ENCODE data around the gene A2M.

Gene A2M

DNA sequence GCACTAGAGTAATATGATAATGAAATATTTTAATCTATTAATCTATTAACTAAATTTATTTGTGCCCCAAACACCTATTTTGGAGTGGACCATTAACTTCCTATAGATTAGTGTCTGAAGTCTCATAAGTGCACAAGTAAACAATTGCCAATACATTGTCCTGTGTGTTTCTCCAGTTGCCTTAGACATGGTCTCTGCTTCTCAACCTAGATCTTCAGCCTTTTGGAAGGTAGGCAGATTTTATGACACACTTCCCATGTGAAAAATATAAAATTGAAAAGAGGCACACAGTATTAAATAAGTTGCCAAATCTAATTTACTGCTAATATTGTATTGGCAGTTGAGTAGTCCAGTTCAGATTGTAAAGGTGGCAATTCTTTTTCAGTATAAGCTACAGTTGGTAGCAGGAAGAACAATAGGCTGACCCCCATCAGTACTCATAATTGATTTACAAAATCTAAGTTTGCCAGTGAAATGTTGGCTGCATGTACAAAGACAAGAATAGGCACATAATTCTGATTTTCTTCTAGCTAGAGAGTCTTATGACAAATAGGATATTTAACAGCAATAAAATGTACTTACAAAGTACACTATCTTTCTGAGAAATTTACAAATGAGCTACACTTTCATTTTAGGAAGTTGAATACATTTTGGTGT, 10.8 kb downstream of the A2M start:
- TF ChIP-seq, protein P1, sequence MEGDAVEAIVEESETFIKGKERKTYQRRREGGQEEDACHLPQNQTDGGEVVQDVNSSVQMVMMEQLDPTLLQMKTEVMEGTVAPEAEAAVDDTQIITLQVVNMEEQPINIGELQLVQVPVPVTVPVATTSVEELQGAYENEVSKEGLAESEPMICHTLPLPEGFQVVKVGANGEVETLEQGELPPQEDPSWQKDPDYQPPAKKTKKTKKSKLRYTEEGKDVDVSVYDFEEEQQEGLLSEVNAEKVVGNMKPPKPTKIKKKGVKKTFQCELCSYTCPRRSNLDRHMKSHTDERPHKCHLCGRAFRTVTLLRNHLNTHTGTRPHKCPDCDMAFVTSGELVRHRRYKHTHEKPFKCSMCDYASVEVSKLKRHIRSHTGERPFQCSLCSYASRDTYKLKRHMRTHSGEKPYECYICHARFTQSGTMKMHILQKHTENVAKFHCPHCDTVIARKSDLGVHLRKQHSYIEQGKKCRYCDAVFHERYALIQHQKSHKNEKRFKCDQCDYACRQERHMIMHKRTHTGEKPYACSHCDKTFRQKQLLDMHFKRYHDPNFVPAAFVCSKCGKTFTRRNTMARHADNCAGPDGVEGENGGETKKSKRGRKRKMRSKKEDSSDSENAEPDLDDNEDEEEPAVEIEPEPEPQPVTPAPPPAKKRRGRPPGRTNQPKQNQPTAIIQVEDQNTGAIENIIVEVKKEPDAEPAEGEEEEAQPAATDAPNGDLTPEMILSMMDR (IDR thresholded peaks at IDR 0.05; ENCODE audit: low read depth, low read length): no peak
- no peak overlapping the region for H3K4me3 ChIP-seq (ENCODE audit: low read depth, low read length)

DNA sequence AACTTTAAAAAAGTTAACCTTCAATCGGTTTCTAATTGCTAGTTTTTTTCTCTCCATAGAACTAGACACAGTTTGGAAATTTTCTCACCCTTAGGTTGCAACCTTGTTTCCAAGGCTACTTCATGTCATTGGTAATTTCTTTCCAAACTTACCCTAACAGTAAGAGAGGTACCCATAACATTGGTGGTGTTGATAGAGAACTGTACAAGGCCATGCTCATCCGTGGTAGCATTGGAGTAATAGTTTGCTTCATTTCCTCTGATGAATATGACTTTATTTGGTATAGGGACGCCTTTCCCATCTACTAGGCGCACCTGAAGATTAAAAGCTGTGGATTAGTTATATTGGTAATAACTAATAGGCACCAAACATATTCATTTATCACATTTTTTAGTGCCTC, 11.6 kb downstream of the A2M start:
- no peak overlapping the region for H3K4me3 ChIP-seq (ENCODE audit: low read depth, low read length)
- TF ChIP-seq, protein P1 (IDR thresholded peaks at IDR 0.05; ENCODE audit: low read depth, low read length): no peak

DNA sequence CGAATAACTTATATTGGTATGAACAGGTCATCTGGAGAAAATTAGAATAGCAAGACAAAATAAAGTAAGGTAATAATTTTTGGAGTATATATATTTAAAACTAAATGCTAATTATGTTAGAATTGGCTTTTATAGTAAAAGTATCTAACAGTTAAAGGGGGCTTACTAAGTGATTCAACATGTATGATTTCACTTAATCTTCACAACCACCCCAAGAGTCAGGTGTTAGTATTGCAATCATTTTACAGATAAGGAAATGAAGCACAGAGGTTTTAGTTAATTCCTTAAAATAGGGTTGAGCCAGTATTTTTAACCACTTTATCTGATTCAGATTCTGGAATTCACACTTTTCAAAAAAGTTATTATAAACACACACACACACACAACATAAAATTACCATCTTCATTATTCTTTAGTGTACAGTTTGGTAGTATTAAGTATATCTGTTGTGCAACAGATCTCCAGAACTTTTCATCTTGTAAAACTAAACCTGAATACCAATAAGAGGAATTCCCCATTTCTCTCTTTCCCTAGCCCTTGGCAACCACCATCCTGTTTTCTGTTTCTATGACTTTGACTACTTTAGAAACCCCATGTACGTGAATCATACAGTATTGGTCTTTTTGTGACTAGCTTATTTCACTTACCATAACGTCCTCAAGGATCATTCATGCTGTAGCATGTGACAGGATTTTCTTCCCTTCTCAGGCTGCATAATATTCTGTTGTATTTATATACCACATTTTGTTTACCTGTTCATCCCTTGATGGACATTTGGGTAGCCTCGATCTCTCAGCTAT, 12.5 kb downstream of the A2M start:
- no peak overlapping the region for H3K4me3 ChIP-seq (ENCODE audit: low read depth, low read length)
- TF ChIP-seq, protein P1 (IDR thresholded peaks at IDR 0.05; ENCODE audit: low read depth, low read length): no peak

DNA sequence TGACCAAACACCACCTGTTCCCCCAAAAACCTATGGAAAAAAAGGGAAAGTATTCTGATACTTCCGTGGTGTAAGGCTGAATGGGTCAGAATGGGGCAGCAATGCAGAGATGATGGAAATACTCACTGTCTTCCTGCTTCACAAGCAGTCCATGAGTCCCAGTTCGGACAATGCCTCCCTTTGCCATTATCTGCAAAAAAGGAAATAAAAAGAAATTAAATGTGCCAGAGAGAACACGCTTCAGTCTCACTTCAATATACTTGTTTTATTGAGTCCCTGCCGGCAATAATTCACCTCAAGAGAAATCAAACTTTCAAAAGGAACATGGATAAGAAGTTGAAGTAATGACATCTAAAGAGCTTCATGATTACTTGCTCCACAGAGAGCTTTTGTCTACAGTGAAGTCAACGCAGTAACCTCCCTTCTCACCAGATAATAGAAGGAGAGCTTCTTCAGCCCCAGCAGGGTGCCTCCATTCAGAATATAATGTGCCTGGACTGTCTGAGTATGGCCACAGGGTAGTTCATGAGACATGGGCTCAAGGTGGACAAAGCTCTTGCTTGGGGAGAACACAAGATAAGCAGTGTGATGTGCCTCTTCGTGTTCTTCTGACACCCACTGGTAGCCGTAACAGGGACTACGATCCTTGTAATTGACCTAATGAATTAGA, 14.6 kb downstream of the A2M start:
- no peak overlapping the region for H3K4me3 ChIP-seq (ENCODE audit: low read depth, low read length)
- TF ChIP-seq, protein P1 (IDR thresholded peaks at IDR 0.05; ENCODE audit: low read depth, low read length): no peak

DNA sequence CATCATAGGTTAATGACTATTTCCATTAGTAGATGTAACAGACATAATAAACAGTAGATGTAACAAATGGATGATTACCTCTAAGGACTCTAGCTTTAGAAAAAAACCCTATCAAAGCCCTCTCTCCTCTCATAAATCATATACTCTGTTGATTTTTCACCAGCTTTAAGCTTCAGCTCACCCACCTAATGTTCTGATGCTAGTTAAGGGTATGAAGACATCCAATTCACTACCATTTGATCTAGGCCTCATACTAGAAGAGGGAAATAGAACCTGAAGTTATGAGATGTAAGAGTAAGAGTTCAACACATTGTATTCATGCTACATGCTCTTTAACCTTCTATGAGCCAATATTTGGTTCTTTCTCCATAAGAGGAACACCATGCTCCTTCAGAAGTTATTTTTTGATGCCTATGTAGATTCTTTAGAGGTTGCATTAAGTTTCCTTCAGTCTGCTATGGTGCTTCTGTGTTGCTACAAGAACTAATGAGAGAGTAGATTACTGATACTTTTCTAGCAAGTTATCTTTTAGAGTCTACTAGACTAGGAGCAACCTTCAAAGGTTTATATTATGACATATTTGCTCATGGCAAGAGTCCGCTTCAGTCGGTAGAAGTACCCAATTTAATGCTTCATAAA, 16.0 kb downstream of the A2M start:
- no peak overlapping the region for H3K4me3 ChIP-seq (ENCODE audit: low read depth, low read length)
- TF ChIP-seq, protein P1 (IDR thresholded peaks at IDR 0.05; ENCODE audit: low read depth, low read length): no peak

DNA sequence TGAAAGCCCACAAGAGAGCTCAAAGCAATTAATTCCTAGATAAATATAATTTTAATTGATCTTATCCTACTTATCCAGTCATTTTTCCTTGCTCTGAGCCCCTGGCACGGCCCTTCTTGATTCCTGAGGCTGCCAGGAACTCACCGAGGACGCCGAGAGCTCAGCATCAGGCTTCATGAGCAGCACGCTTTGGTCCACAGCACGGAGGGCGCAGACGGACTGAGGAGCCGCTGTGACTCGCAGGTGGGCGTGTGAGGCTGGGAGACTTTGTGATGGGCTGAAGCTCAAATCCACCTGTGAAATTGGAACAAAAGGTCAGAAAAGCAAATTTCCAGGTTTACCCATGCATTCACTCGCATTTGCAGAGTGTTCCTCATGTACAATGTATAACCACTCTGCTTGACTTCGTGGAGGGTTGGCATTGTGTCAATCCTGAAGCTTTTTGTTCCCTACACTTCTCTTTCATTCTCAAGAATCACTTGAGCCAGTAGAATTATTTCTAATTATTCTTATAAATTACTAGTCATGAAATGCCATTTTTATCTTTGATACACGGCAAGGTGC, 17.2 kb downstream of the A2M start:
- H3K4me3 ChIP-seq (ENCODE audit: low read depth, low read length): no peak overlapping the region
- TF ChIP-seq, protein P1 (IDR thresholded peaks at IDR 0.05; ENCODE audit: low read depth, low read length): no peak

Data from WI38 (cell line).